OCI-LY7 (cell line): ENCODE measurements around the gene GLIS2.

ENCODE experiments used
- EZH2phosphoT487 ChIP-seq: fragments of 200-600 bp; sonication (generic); IDR thresholded peaks from 2 replicates; pipeline ENCODE4 v1.6.1; 2018; ENCODE audit warnings: low read depth, borderline replicate concordance, mild to moderate bottlenecking, mixed run types, antibody characterized with exemption, low read length, moderate library complexity, mixed read lengths
- TF ChIP-seq, protein P1 (sequence below): fragments of 200-600 bp; sonication (generic); conservative IDR thresholded peaks from 2 replicates; pipeline ENCODE4 v1.5.1; 2014; ENCODE audit warnings: mild to moderate bottlenecking, antibody characterized with exemption, low read length, moderate library complexity, mixed read lengths

DNA sequence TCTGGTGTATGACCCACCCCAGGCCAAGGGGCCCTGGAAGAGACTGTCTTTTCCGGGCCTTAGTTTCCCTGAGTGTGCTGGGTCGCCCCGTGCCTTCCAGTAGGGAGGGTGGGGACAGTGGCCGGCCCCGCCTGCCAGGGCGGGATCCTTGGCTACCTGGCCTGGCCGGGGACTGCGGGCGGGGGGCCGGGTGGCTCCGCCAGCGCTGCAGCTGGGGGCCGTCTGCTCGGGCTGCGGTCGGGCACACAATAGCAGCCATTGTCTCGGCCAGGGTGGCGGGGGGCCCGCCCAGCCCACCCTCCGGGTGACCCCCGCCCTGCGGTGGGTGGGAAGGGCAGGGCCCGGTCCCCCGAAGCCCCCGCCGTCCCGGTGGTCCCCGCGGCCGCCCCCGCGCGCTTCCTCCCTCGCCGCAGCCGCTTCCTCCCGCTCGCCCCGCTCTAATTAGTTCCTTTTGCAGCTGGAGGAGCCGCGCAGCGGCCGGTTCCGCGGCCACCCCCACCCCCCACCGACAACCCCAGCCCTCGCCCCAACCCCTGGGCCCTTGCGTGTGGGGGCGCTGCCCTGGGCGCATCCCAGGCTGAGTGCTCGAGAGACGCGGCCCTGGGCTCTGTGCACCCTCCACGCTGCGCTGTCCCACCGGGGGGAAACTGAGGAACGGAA is 11.6 kb downstream of the GLIS2 start:
- TF ChIP-seq, protein P1, sequence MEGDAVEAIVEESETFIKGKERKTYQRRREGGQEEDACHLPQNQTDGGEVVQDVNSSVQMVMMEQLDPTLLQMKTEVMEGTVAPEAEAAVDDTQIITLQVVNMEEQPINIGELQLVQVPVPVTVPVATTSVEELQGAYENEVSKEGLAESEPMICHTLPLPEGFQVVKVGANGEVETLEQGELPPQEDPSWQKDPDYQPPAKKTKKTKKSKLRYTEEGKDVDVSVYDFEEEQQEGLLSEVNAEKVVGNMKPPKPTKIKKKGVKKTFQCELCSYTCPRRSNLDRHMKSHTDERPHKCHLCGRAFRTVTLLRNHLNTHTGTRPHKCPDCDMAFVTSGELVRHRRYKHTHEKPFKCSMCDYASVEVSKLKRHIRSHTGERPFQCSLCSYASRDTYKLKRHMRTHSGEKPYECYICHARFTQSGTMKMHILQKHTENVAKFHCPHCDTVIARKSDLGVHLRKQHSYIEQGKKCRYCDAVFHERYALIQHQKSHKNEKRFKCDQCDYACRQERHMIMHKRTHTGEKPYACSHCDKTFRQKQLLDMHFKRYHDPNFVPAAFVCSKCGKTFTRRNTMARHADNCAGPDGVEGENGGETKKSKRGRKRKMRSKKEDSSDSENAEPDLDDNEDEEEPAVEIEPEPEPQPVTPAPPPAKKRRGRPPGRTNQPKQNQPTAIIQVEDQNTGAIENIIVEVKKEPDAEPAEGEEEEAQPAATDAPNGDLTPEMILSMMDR, result no peak
- TF ChIP-seq EZH2phosphoT487, result no peak
